Upper lobe of left lung (tissue), 4 donors: ENCODE results near the gene SNTA1.
"Not testable (repeated sequence)": the region's sequence is repeated elsewhere in the genome, so short reads cannot be mapped to it uniquely, and the experiment has no call there.

Experiments
- CTCF ChIP-seq, 6 experiments: fragments of 450-650 bp in 4 of 6; fragments of 200-600 bp in 2 of 6; sonication (generic) in 2 of 6; IDR thresholded peaks; one replicate each; pipeline ENCODE4 v1.5.1; 2016 to 2019; ENCODE audit warnings: antibody characterized with exemption in 6 of 6
- EP300 ChIP-seq, 4 donors: sonication (generic); formaldehyde crosslinking; IDR thresholded peaks; one replicate each; pipeline ENCODE4 v1.5.1; 2017; ENCODE audit warnings: antibody characterized with exemption in 4 of 4, control low read depth in 2 of 4
- POLR2A ChIP-seq, 4 donors: fragments of 450-650 bp; IDR thresholded peaks; one replicate each; pipeline ENCODE4 v1.5.1; 2016 to 2017; ENCODE audit warnings: antibody characterized with exemption in 4 of 4, mild to moderate bottlenecking in 2 of 4
- POLR2AphosphoS5 ChIP-seq, 2 donors: sonication (generic); formaldehyde crosslinking; IDR thresholded peaks; one replicate each; pipeline ENCODE4 v1.5.1; 2017; ENCODE audit warnings: antibody characterized with exemption in 2 of 2

GRCh38 chr20:33464759-33465158 is 21.2 kb upstream of the SNTA1 start:
- not testable (repeated sequence) for TF ChIP-seq EP300, CTCF, POLR2A, POLR2AphosphoS5 (IDR thresholded peaks at IDR 0.05)
